ENCODE results near the gene ZBTB49.

Gene ZBTB49

GRCh38 chr4:4259484-4260100 is 30.5 kb upstream of the ZBTB49 start:
- no peak overlapping the region for H3K4me2 ChIP-seq (ENCODE audit: low read length)
- TF ChIP-seq EZH2 (IDR thresholded peaks at IDR 0.05; ENCODE audit: borderline replicate concordance, low read length): no peak
- TF ChIP-seq CTCF (IDR thresholded peaks at IDR 0.05; ENCODE audit: low read length): no peak
- no peak overlapping the region for H3K27ac ChIP-seq (ENCODE audit: low read depth, low read length, poor library complexity, severe bottlenecking)

GRCh38 chr4:4260185-4260751 is 29.8 kb upstream of the ZBTB49 start:
- no peak for TF ChIP-seq EZH2 (IDR thresholded peaks at IDR 0.05; ENCODE audit: borderline replicate concordance, low read length)
- peak; percentile 66 for TF ChIP-seq CTCF (IDR thresholded peaks at IDR 0.05; ENCODE audit: low read length)
- peaks cover 4% of the 10 kb centered on the region for H3K4me1 ChIP-seq (ENCODE audit: insufficient read depth, low read length, severe bottlenecking)
- no peaks in the 10 kb centered on the region for H4K20me1 ChIP-seq (ENCODE audit: insufficient read depth, low read length)
- H3K27ac ChIP-seq (ENCODE audit: low read depth, low read length, poor library complexity, severe bottlenecking): no peak overlapping the region
- no peaks in the 10 kb centered on the region for H3K27me3 ChIP-seq (ENCODE audit: insufficient read depth, low read length)
- H3K4me2 ChIP-seq (ENCODE audit: low read length): no peak overlapping the region
- no peak overlapping the region for H3K9ac ChIP-seq (ENCODE audit: low read length)
- no peaks in the 10 kb centered on the region for H3K9me2 ChIP-seq (ENCODE audit: low read depth, low read length)
- H2AFZ ChIP-seq (ENCODE audit: low read length): no peak overlapping the region
- H3K79me2 ChIP-seq (ENCODE audit: insufficient read depth, low read length): no peaks in the 10 kb centered on the region
- H3K9me3 ChIP-seq (ENCODE audit: low read length): no peaks in the 10 kb centered on the region
- no peaks in the 10 kb centered on the region for H3F3A ChIP-seq (ENCODE audit: insufficient read depth, low read length)
- H3K36me3 ChIP-seq (ENCODE audit: insufficient read depth, low read length): no peaks in the 10 kb centered on the region
- no peak overlapping the region for H3K4me3 ChIP-seq (ENCODE audit: low read depth, low read length, poor library complexity, severe bottlenecking)

More at GRCh38 chr4:4259484-4260100, 30.5 kb upstream of the ZBTB49 start:
- H3K79me2 ChIP-seq (ENCODE audit: insufficient read depth, low read length): no peaks in the 10 kb centered on the region
- H4K20me1 ChIP-seq (ENCODE audit: insufficient read depth, low read length): no peaks in the 10 kb centered on the region
- no peaks in the 10 kb centered on the region for H3K36me3 ChIP-seq (ENCODE audit: insufficient read depth, low read length)
- H3K9ac ChIP-seq (ENCODE audit: low read length): no peak overlapping the region
- H3K4me3 ChIP-seq (ENCODE audit: low read depth, low read length, poor library complexity, severe bottlenecking): no peak overlapping the region
- H3K9me3 ChIP-seq (ENCODE audit: low read length): no peaks in the 10 kb centered on the region
- peaks cover 4% of the 10 kb centered on the region for H3K4me1 ChIP-seq (ENCODE audit: insufficient read depth, low read length, severe bottlenecking)
- H3K27me3 ChIP-seq (ENCODE audit: insufficient read depth, low read length): no peaks in the 10 kb centered on the region
- H3K9me2 ChIP-seq (ENCODE audit: low read depth, low read length): no peaks in the 10 kb centered on the region
- no peaks in the 10 kb centered on the region for H3F3A ChIP-seq (ENCODE audit: insufficient read depth, low read length)
- no peak overlapping the region for H2AFZ ChIP-seq (ENCODE audit: low read length)

GRCh38 chr4:4267981-4268380 is 22.1 kb upstream of the ZBTB49 start:
- Histone ChIP-seq H3K9me2 (ENCODE audit: low read depth, low read length) (no peaks in the 10 kb centered on the region), H3K27ac (ENCODE audit: low read depth, low read length, poor library complexity, severe bottlenecking) (no peak overlapping the region), H3K27me3 (ENCODE audit: insufficient read depth, low read length) (no peaks in the 10 kb centered on the region), H3K4me1 (ENCODE audit: insufficient read depth, low read length, severe bottlenecking) (no peaks in the 10 kb centered on the region), H3K79me2 (ENCODE audit: insufficient read depth, low read length) (no peaks in the 10 kb centered on the region), H3K36me3 (ENCODE audit: insufficient read depth, low read length) (peaks cover 42% of the 10 kb centered on the region), H2AFZ (ENCODE audit: low read length) (no peak overlapping the region), H3F3A (ENCODE audit: insufficient read depth, low read length) (no peaks in the 10 kb centered on the region), H3K9me3 (ENCODE audit: low read length) (no peaks in the 10 kb centered on the region), H3K4me2 (ENCODE audit: low read length) (no peak overlapping the region), H3K4me3 (ENCODE audit: low read depth, low read length, poor library complexity, severe bottlenecking) (no peak overlapping the region), H3K9ac (ENCODE audit: low read length) (no peak overlapping the region), H4K20me1 (ENCODE audit: insufficient read depth, low read length) (no peaks in the 10 kb centered on the region)
- TF ChIP-seq CTCF (IDR thresholded peaks at IDR 0.05; ENCODE audit: low read length) (no peak), EZH2 (IDR thresholded peaks at IDR 0.05; ENCODE audit: borderline replicate concordance, low read length) (no peak)
